ENCODE measurements around the gene FHIP2A. TPM values are rescaled to one million over a fixed set of nuclear protein-coding genes. Genes with fewer than 3 reads are reported as not detected.

The FHIP2A gene
- total RNA-seq, 1 experiment from 2014 or later: 15.3 TPM

DNA sequence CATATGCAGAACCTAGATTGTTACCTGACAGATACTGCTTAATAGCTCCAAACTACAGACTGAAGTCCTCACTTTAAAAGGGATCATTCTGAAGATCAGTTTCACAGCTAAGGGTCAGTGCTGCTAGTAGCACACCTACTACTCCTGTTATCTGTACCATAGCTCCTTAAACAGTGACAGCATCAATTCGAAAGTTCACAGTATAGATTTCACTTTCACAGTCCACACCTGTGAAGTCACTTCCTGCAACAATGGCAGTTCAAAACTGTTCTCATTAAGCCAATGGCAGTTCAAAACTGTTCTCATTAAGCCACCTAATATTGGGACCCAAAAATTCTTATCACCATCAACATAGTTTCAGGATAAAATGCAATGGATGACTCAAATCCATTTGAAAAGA is 10.7 kb upstream of the FHIP2A start:
- H3K36me3 Mint-ChIP-seq (ENCODE audit: insufficient read depth, unreplicated experiment): no peaks in the 10 kb centered on the region
- H3K4me3 Mint-ChIP-seq (ENCODE audit: unreplicated experiment): no peak overlapping the region
- H3K4me1 Mint-ChIP-seq (ENCODE audit: low read depth, unreplicated experiment): no peaks in the 10 kb centered on the region
- CTCF ChIA-PET: no interaction called here
- intact Hi-C loops (cut with micrococcal nuclease; ENCODE audit: unreplicated experiment): no loop called here
- no peak overlapping the region for H3K27ac Mint-ChIP-seq (ENCODE audit: unreplicated experiment)
- Histone ChIP-seq H3K9me3 (no peaks in the 10 kb centered on the region), H3K4me3 (ENCODE audit: low read depth, low read length) (no peak overlapping the region), H3K4me1 (no peaks in the 10 kb centered on the region), H3K36me3 (ENCODE audit: control insufficient read depth, insufficient read depth, low read length) (no peaks in the 10 kb centered on the region), H3K27me3 (replicated peaks; ENCODE audit: control insufficient read depth, insufficient read depth, low read length) (no peaks in the 10 kb centered on the region)
- TF ChIP-seq, protein P1, sequence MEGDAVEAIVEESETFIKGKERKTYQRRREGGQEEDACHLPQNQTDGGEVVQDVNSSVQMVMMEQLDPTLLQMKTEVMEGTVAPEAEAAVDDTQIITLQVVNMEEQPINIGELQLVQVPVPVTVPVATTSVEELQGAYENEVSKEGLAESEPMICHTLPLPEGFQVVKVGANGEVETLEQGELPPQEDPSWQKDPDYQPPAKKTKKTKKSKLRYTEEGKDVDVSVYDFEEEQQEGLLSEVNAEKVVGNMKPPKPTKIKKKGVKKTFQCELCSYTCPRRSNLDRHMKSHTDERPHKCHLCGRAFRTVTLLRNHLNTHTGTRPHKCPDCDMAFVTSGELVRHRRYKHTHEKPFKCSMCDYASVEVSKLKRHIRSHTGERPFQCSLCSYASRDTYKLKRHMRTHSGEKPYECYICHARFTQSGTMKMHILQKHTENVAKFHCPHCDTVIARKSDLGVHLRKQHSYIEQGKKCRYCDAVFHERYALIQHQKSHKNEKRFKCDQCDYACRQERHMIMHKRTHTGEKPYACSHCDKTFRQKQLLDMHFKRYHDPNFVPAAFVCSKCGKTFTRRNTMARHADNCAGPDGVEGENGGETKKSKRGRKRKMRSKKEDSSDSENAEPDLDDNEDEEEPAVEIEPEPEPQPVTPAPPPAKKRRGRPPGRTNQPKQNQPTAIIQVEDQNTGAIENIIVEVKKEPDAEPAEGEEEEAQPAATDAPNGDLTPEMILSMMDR (IDR thresholded peaks at IDR 0.05; ENCODE audit: insufficient read depth in 1 of 2, low read depth in 1 of 2, low read length in 1 of 2, severe bottlenecking in 1 of 2, unreplicated experiment in 1 of 2): no peak
- no peak for DNase-seq
- H3K27me3 Mint-ChIP-seq (ENCODE audit: insufficient read depth, unreplicated experiment): peaks cover 5% of the 10 kb centered on the region
- H3K9me3 Mint-ChIP-seq (ENCODE audit: unreplicated experiment): no peaks in the 10 kb centered on the region
- BruUV-seq (replicated peaks): no TSS peak
- POLR2A ChIA-PET: no interaction called here

DNA sequence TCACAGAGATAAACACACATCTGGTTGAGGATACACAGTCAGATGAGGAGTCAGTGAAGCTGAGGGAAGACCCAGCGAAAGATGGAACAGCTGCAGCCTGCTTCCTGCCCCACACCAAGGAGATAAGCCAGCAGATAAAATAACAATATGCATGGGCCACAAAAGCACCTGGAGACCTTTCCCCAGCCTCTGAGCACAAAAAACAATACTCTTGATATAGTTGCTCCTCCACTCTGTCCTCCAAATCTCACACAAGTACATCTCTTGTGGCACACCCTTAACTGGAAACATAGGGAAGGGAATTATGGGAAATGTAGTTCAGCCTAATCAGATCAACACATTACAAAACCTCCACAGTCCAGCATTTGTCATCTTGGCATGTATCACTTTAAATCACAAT is 9.7 kb upstream of the FHIP2A start:
- Histone ChIP-seq H3K36me3 (ENCODE audit: control insufficient read depth, insufficient read depth, low read length) (no peaks in the 10 kb centered on the region), H3K4me1 (no peaks in the 10 kb centered on the region), H3K9me3 (no peaks in the 10 kb centered on the region), H3K27me3 (replicated peaks; ENCODE audit: control insufficient read depth, insufficient read depth, low read length) (no peaks in the 10 kb centered on the region), H3K4me3 (ENCODE audit: low read depth, low read length) (no peak overlapping the region)
- Mint-ChIP-seq H3K36me3 (ENCODE audit: insufficient read depth, unreplicated experiment) (no peaks in the 10 kb centered on the region), H3K4me1 (ENCODE audit: low read depth, unreplicated experiment) (no peaks in the 10 kb centered on the region), H3K27me3 (ENCODE audit: insufficient read depth, unreplicated experiment) (peaks cover 5% of the 10 kb centered on the region), H3K4me3 (ENCODE audit: unreplicated experiment) (no peak overlapping the region), H3K27ac (ENCODE audit: unreplicated experiment) (no peak overlapping the region), H3K9me3 (ENCODE audit: unreplicated experiment) (no peaks in the 10 kb centered on the region)
- ChIA-PET POLR2A (no interaction called here), CTCF (no interaction called here)
- intact Hi-C loops (cut with micrococcal nuclease; ENCODE audit: unreplicated experiment): no loop called here
- DNase-seq: no peak
- BruUV-seq (replicated peaks): no TSS peak
- TF ChIP-seq, protein P1 (IDR thresholded peaks at IDR 0.05; ENCODE audit: insufficient read depth in 1 of 2, low read depth in 1 of 2, low read length in 1 of 2, severe bottlenecking in 1 of 2, unreplicated experiment in 1 of 2): no peak

DNA sequence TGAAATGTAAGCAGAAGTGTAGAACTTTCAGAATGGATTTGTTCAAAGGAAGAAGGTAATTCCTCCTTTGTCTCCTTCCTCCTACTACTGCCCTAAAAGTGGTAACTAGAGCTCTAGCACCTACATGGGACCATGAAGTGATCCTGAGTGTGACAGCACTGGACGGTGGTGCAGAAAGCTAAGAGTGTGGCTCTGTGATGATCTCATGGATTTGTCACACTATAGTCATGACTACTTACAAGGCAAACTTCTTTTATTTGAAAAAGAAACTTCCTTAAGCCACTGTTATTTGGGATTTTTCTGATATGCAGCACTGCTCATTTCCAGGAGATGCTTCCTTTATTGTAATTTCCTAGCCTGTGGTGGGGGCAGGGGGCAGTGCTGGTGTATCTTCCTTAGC is 5.8 kb upstream of the FHIP2A start:
- no peak overlapping the region for H3K4me3 Mint-ChIP-seq (ENCODE audit: unreplicated experiment)
- H3K9me3 Mint-ChIP-seq (ENCODE audit: unreplicated experiment): no peaks in the 10 kb centered on the region
- Histone ChIP-seq H3K27me3 (replicated peaks; ENCODE audit: control insufficient read depth, insufficient read depth, low read length) (no peaks in the 10 kb centered on the region), H3K9me3 (no peaks in the 10 kb centered on the region), H3K4me3 (ENCODE audit: low read depth, low read length) (no peak overlapping the region), H3K4me1 (no peaks in the 10 kb centered on the region), H3K36me3 (ENCODE audit: control insufficient read depth, insufficient read depth, low read length) (no peaks in the 10 kb centered on the region)
- no peaks in the 10 kb centered on the region for H3K4me1 Mint-ChIP-seq (ENCODE audit: low read depth, unreplicated experiment)
- POLR2A ChIA-PET: interaction anchor here (0.6 kb wide), 1 partner anchor 294 kb away, joined by 3 read pairs; no protein-coding TSS in a partner anchor
- CTCF ChIA-PET: no interaction called here
- no peak for DNase-seq
- H3K36me3 Mint-ChIP-seq (ENCODE audit: insufficient read depth, unreplicated experiment): no peaks in the 10 kb centered on the region
- no peak overlapping the region for H3K27ac Mint-ChIP-seq (ENCODE audit: unreplicated experiment)
- TF ChIP-seq, protein P1 (IDR thresholded peaks at IDR 0.05; ENCODE audit: insufficient read depth in 1 of 2, low read depth in 1 of 2, low read length in 1 of 2, severe bottlenecking in 1 of 2, unreplicated experiment in 1 of 2): no peak
- intact Hi-C loops (cut with micrococcal nuclease; ENCODE audit: unreplicated experiment): no loop called here
- H3K27me3 Mint-ChIP-seq (ENCODE audit: insufficient read depth, unreplicated experiment): peaks cover 9% of the 10 kb centered on the region
- BruUV-seq (replicated peaks): no TSS peak

All from Caco-2 (cell line).